ENCODE data around the gene SYTL3.

SYTL3 gene

DNA sequence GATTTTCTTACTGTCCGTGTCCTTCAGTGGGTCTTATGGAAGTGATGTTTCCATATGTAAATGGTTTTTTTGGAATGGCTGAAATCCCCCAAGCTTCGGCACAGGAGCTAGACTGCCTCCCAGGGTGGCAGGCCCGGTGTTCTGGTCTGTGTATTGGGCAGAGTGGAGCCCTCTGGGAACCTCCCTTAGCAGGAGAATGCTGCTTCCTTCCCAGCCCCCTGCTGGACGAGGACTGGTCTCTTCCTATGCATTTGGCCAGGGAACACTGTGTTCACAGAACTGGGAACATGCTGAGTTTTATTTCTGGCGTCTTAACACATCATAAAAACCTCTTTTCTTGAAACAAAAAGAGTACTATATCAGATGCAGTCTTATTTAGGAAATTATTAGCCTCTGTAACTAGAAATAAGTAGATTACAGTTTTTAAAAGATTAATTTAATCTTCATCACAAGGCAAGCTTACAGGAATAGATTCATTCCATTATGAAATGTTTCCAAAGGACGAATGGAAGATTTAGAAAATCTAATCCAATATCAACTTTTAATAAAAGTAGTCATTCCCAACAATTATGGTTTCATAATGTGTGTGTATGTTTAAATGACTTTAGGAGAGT, 56.6 kb downstream of the SYTL3 start:
- TF ChIP-seq POLR2A (IDR thresholded peaks at IDR 0.05; ENCODE audit: low read depth, low read length), result no peak
- no peak for TF ChIP-seq PAX5 (IDR thresholded peaks at IDR 0.05; ENCODE audit: insufficient read depth, low read length, severe bottlenecking)
- no peak for TF ChIP-seq SPI1 (IDR thresholded peaks at IDR 0.05; ENCODE audit: low read depth, low read length)
- TF ChIP-seq TAF1 (IDR thresholded peaks at IDR 0.05; ENCODE audit: low read depth, low read length), result no peak
- no peak for TF ChIP-seq POLR2AphosphoS5 (IDR thresholded peaks at IDR 0.05; ENCODE audit: low read depth, low read length)
- no peak for TF ChIP-seq POU2F2 (IDR thresholded peaks at IDR 0.05; ENCODE audit: low read depth, low read length)
- FAIRE-seq, result no peak
- DNase-seq (ENCODE audit: insufficient read length, low spot score), result no peak

DNA sequence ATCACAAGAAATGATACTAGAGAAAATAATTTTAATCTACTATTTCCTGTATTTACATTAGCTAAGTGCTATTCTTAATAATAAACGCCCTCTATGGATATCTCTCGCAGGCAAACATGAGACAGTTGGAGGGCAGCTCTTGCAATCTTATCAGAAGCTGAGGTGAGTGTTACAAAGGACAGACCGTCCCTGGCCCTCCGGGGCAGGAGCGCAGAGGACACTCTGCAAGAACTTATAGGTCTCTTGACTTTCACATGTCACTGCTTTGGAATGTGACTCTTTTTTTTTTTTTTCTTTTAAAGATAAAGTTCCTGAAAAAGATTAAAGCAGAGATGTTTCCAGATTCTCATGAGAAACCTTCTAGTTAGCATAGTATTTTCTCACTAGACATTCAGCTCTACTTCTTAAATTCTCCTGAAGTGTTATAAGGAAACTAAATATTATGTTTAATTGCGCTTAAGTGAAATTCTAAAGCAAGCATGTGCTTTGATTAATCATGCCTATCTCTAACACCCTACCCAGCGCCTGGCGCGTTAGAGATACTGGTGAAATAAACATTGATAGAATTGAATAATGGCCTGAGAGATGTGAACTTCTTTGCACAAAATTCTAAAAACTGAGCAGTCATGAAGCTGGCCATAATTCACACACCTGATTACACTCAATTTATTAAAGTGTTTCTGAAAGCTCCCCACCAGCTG, 57.4 kb downstream of the SYTL3 start:
- DNase-seq (ENCODE audit: insufficient read length, low spot score) (no peak), FAIRE-seq (no peak)
- no peak for TF ChIP-seq POLR2AphosphoS5 (IDR thresholded peaks at IDR 0.05; ENCODE audit: low read depth, low read length)
- no peak for TF ChIP-seq SPI1 (IDR thresholded peaks at IDR 0.05; ENCODE audit: low read depth, low read length)
- no peak for TF ChIP-seq TAF1 (IDR thresholded peaks at IDR 0.05; ENCODE audit: low read depth, low read length)
- no peak for TF ChIP-seq POLR2A (IDR thresholded peaks at IDR 0.05; ENCODE audit: low read depth, low read length)
- TF ChIP-seq PAX5 (IDR thresholded peaks at IDR 0.05; ENCODE audit: insufficient read depth, low read length, severe bottlenecking), result no peak
- no peak for TF ChIP-seq POU2F2 (IDR thresholded peaks at IDR 0.05; ENCODE audit: low read depth, low read length)

DNA sequence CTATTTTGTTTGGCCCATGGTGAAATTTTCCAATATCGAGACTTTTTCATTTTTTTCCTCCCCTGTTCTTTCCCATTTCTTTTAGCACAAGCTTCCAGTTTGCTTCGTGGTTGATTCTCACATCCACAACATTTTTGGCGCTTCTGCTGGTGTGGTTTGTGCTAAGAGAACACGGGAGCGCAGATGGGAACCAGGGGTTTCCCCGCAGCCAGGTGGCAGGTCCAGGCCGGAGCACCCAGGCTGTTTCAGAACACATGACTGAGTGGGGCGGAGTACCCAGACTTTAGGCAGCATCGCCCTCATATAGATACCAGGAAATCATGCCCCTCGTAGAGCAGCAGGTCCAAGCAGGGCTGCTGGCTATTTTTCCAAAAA, 58.0 kb downstream of the SYTL3 start:
- DNase-seq (ENCODE audit: insufficient read length, low spot score) (no peak), FAIRE-seq (peak; percentile 76)
- TF ChIP-seq SPI1 (IDR thresholded peaks at IDR 0.05; ENCODE audit: low read depth, low read length) (no peak), PAX5 (IDR thresholded peaks at IDR 0.05; ENCODE audit: insufficient read depth, low read length, severe bottlenecking) (no peak), TAF1 (IDR thresholded peaks at IDR 0.05; ENCODE audit: low read depth, low read length) (no peak), POLR2AphosphoS5 (IDR thresholded peaks at IDR 0.05; ENCODE audit: low read depth, low read length) (no peak), POU2F2 (IDR thresholded peaks at IDR 0.05; ENCODE audit: low read depth, low read length) (no peak), POLR2A (IDR thresholded peaks at IDR 0.05; ENCODE audit: low read depth, low read length) (no peak)

- FAIRE-seq, result no peak
- no peak for DNase-seq (ENCODE audit: insufficient read length, low spot score)
- TF ChIP-seq TAF1 (IDR thresholded peaks at IDR 0.05; ENCODE audit: low read depth, low read length) (no peak), PAX5 (IDR thresholded peaks at IDR 0.05; ENCODE audit: insufficient read depth, low read length, severe bottlenecking) (no peak), POLR2A (IDR thresholded peaks at IDR 0.05; ENCODE audit: low read depth, low read length) (no peak), SPI1 (IDR thresholded peaks at IDR 0.05; ENCODE audit: low read depth, low read length) (no peak), POLR2AphosphoS5 (IDR thresholded peaks at IDR 0.05; ENCODE audit: low read depth, low read length) (no peak), POU2F2 (IDR thresholded peaks at IDR 0.05; ENCODE audit: low read depth, low read length) (no peak)
These were observed 58.4 kb downstream of the SYTL3 start for GRCh38 chr6:158708239-158708638.

DNA sequence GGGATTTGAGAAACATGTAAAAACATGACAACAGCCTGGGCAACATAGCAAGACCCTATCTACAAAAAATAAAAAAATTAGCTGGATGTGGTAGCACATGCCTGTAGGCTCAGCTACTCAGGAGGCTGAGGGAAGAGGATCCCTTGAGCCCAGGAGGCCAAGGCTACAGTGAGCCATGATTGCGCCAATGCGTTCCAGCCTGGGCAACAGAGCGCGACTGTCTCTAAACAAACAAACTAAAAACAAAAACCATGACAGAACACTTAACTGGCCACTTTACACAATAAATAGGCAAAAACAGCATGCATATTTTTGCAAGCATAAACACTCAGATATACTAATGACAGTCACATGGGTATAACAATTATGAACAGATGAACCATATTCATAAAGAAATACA, 60.0 kb downstream of the SYTL3 start:
- DNase-seq (ENCODE audit: insufficient read length, low spot score) (no peak), FAIRE-seq (no peak)
- TF ChIP-seq TAF1 (IDR thresholded peaks at IDR 0.05; ENCODE audit: low read depth, low read length) (no peak), POU2F2 (IDR thresholded peaks at IDR 0.05; ENCODE audit: low read depth, low read length) (no peak), PAX5 (IDR thresholded peaks at IDR 0.05; ENCODE audit: insufficient read depth, low read length, severe bottlenecking) (no peak), SPI1 (IDR thresholded peaks at IDR 0.05; ENCODE audit: low read depth, low read length) (no peak), POLR2A (IDR thresholded peaks at IDR 0.05; ENCODE audit: low read depth, low read length) (no peak), POLR2AphosphoS5 (IDR thresholded peaks at IDR 0.05; ENCODE audit: low read depth, low read length) (no peak)

GRCh38 chr6:158711264-158711663, 61.4 kb downstream of the SYTL3 start:
- no peak for DNase-seq (ENCODE audit: insufficient read length, low spot score)
- TF ChIP-seq POU2F2 (IDR thresholded peaks at IDR 0.05; ENCODE audit: low read depth, low read length) (no peak), POLR2AphosphoS5 (IDR thresholded peaks at IDR 0.05; ENCODE audit: low read depth, low read length) (no peak), SPI1 (IDR thresholded peaks at IDR 0.05; ENCODE audit: low read depth, low read length) (no peak), PAX5 (IDR thresholded peaks at IDR 0.05; ENCODE audit: insufficient read depth, low read length, severe bottlenecking) (no peak), POLR2A (IDR thresholded peaks at IDR 0.05; ENCODE audit: low read depth, low read length) (no peak), TAF1 (IDR thresholded peaks at IDR 0.05; ENCODE audit: low read depth, low read length) (no peak)
- no peak for FAIRE-seq

GRCh38 chr6:158713469-158713868, 63.6 kb downstream of the SYTL3 start:
- no peak for DNase-seq (ENCODE audit: insufficient read length, low spot score)
- TF ChIP-seq PAX5 (IDR thresholded peaks at IDR 0.05; ENCODE audit: insufficient read depth, low read length, severe bottlenecking) (no peak), TAF1 (IDR thresholded peaks at IDR 0.05; ENCODE audit: low read depth, low read length) (no peak), POU2F2 (IDR thresholded peaks at IDR 0.05; ENCODE audit: low read depth, low read length) (no peak), POLR2AphosphoS5 (IDR thresholded peaks at IDR 0.05; ENCODE audit: low read depth, low read length) (no peak)
- FAIRE-seq, result no peak

GRCh38 chr6:158714706-158715105, 64.9 kb downstream of the SYTL3 start:
- no peak for FAIRE-seq
- TF ChIP-seq TAF1 (IDR thresholded peaks at IDR 0.05; ENCODE audit: low read depth, low read length) (no peak), SPI1 (IDR thresholded peaks at IDR 0.05; ENCODE audit: low read depth, low read length) (no peak), PAX5 (IDR thresholded peaks at IDR 0.05; ENCODE audit: insufficient read depth, low read length, severe bottlenecking) (no peak), POLR2A (IDR thresholded peaks at IDR 0.05; ENCODE audit: low read depth, low read length) (no peak), POLR2AphosphoS5 (IDR thresholded peaks at IDR 0.05; ENCODE audit: low read depth, low read length) (no peak), POU2F2 (IDR thresholded peaks at IDR 0.05; ENCODE audit: low read depth, low read length) (no peak)
- no peak for DNase-seq (ENCODE audit: insufficient read length, low spot score)

- DNase-seq (ENCODE audit: insufficient read length, low spot score) (peak; percentile 43), FAIRE-seq (peak; percentile 92)
- TF ChIP-seq POU2F2 (IDR thresholded peaks at IDR 0.05; ENCODE audit: low read depth, low read length) (0 out of 2 replicates have a peak, but pooled peaks have one; percentile 11), POLR2A (IDR thresholded peaks at IDR 0.05; ENCODE audit: low read depth, low read length) (no peak), SPI1 (IDR thresholded peaks at IDR 0.05; ENCODE audit: low read depth, low read length) (peak; percentile 94), PAX5 (IDR thresholded peaks at IDR 0.05; ENCODE audit: insufficient read depth, low read length, severe bottlenecking) (no peak)
These were observed 65.8 kb downstream of the SYTL3 start for GRCh38 chr6:158715330-158716311.
